HL-60 (cell line): Measurements from ENCODE around the gene C16orf46.

Source experiments
- DNase-seq, 2 experiments: peaks; one replicate each; pipeline ENCODE4 v3.0.0-alpha.2; 2010 to 2020; ENCODE audit warnings: low read depth in 1 of 2, low spot score in 1 of 2
- H3K27ac ChIP-seq: fragments of 250-450 bp; sonication (Bioruptor Pico); replicated peaks from 2 replicates; pipeline ENCODE4 v1.5.1; 2020; ENCODE audit warnings: mild to moderate bottlenecking, moderate library complexity
- H3K27me3 ChIP-seq: fragments of 250-450 bp; sonication (Bioruptor Pico); 2 replicates; pipeline ENCODE4 v1.5.1; 2021; ENCODE audit warnings: mild to moderate bottlenecking, moderate library complexity; ENCODE audit not compliant: insufficient read depth, poor library complexity, severe bottlenecking
- H3K4me3 ChIP-seq: replicated peaks from 2 replicates; pipeline ENCODE4 v1.5.1; 2011; ENCODE audit warnings: mild to moderate bottlenecking, control low read depth, low read length; ENCODE audit not compliant: insufficient read depth
- CTCF ChIP-seq: IDR thresholded peaks from one replicate; pipeline ENCODE4 v1.5.1; 2011; ENCODE audit warnings: low read length, control low read depth, inconsistent platforms; ENCODE audit not compliant: insufficient read depth
- GABPA ChIP-seq: IDR thresholded peaks from 2 replicates; pipeline ENCODE4 v1.6.1; 2012; ENCODE audit warnings: low read depth
- POLR2AphosphoS5 ChIP-seq: IDR thresholded peaks from 2 replicates; pipeline ENCODE4 v1.6.1; 2012; ENCODE audit warnings: low read depth
- REST ChIP-seq: IDR thresholded peaks from 2 replicates; pipeline ENCODE4 v1.6.1; 2012; ENCODE audit warnings: low read depth; ENCODE audit not compliant: insufficient replicate concordance
- SPI1 ChIP-seq: IDR thresholded peaks from 2 replicates; pipeline ENCODE4 v1.6.1; 2012; ENCODE audit warnings: low read depth, mild to moderate bottlenecking, borderline replicate concordance

C16orf46 gene

GRCh38 chr16:81014672-81015071 lies 62.4 kb downstream of the C16orf46 start:
- Histone ChIP-seq H3K4me3 (no peak overlapping the region), H3K27me3 (no peaks in the 10 kb centered on the region), H3K27ac (no peak overlapping the region)
- DNase-seq = no peak
- TF ChIP-seq REST (no peak), SPI1 (no peak), POLR2AphosphoS5 (no peak), CTCF (no peak), GABPA (no peak)

DNA sequence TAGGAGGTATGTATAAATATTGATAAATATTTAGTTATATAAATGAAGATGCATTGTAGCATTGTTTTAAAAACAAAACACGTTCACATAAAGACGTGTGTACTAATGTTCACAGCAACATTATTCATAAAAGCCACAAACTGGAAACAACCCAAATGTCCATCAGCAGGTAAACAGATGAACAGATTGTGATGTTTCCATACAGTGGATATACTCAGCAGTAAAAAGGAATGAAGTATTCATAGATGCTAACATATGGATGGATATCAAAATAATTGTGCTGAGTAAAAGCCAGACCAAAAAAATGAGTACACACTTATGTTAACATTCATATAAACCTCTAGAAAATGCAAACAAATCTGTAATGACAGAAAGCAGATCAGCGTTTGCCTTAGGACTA lies 64.1 kb downstream of the C16orf46 start:
- Histone ChIP-seq H3K27me3 (no peaks in the 10 kb centered on the region), H3K27ac (no peak overlapping the region), H3K4me3 (no peak overlapping the region)
- DNase-seq = no peak
- no peak for TF ChIP-seq SPI1
- TF ChIP-seq GABPA = no peak
- TF ChIP-seq REST = no peak
- TF ChIP-seq CTCF = no peak
- TF ChIP-seq POLR2AphosphoS5 = no peak
